ENCODE measurements around the gene KRTAP9-1.
A peak's percentile ranks its signal among the peaks of the same experiment; 100 is the strongest.
"Not testable (repeated sequence)": the region's sequence is repeated elsewhere in the genome, so short reads cannot be mapped to it uniquely, and the experiment has no call there.

KRTAP9-1 gene

DNA sequence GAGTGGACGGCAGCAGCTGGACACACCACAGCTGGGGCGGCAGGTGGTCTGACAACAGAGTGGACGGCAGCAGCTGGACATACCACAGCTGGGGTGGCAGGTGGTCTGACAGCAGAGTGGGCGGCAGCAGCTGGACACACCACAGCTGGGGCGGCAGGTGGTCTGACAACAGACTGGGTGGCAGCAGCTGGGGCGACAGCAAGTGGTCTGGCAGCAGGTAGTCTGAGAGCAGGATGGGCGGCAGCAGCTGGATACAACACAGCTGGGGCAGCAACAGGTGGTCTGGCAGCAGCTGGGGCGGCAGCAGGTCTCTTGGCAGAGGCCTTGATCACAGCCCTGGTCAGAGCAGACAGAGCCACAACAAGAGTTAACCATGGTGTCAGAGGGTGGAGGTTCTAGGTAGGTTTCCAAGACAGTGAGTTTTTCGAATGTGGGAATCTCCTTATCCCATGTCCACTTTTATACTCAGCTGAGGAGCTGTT, 5.2 kb upstream of the KRTAP9-1 start, which contains the start of gene KRTAP4-1:
KRTAP4-1 (minus strand) TSS at position 432 of the 482 bp plus-strand sequence; CDS start at position 375, 57 bp downstream.
- DNase-seq: no peak

DNA sequence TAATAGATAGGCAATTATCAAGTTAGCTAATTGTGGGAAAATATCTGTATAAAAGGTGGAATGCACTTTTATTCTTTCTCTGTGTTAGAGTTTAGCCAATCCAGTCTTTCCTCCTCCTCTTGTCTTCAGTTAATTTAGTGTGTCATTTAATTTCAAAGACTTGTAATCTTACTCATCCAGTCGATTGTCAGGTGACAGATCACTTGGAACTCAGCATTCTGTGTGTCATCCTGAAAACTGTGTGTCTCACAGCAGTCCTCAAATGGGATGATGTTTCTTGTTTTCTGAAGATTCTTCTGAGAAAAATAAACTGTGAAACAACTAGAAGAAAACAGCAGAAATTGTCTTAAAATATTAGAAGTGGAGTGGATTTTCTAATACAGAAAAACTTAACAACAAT, 4.7 kb upstream of the KRTAP9-1 start:
- DNase-seq: no peak

DNA sequence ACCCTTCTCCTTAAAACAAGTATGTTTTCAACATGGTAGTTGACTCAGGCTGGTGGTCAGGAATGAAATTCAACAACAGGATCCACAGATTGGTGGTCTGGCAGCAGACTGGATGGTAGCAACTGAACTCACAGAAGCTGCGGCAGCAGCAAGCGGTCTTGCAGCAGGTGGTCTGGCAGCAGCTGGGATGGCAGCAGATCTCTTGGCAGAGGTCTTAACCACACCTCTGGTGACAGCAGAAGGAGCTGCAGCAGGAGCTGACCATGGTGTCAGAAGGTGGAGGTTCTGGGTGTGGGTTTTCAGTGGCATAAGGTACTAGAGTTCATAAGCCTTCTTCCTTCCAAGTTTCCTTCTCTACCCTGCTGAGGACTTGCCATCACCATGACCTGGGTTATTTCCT, 2.8 kb upstream of the KRTAP9-1 start:
- DNase-seq: no peak

DNA sequence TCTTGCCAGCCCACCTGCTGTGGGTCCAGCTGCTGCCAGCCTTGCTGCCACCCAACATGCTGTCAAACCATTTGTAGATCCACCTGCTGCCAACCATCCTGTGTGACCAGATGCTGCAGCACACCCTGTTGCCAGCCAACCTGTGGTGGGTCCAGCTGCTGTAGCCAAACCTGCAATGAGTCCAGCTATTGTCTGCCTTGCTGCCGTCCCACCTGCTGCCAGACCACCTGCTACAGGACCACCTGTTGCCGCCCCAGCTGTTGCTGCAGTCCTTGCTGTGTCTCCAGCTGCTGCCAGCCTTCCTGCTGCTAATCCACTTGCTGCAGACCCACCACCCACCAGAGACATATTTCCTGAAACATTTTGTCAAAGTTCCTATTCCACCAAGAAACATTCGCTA, 641 bp downstream of the KRTAP9-1 start:
- DNase-seq: no peak

DNA sequence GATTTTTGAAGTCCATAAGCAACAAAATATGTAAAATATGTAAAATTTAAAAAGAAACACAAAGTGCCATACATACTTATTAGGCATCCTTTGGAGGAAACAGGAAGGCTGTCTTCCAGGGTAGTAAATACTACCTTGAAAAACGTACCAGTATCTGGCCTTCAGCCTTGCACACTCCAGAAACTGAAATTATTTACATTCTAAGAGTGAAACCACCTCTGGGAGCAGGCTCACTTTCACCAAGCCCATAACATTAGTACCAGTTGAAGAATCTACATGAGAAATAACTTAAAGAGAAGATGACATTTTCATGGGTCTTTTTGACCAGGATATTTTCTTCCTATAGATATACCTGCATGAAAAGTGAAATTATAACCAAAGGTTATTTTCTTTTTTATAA, 6.4 kb downstream of the KRTAP9-1 start:
- DNase-seq: no peak

DNA sequence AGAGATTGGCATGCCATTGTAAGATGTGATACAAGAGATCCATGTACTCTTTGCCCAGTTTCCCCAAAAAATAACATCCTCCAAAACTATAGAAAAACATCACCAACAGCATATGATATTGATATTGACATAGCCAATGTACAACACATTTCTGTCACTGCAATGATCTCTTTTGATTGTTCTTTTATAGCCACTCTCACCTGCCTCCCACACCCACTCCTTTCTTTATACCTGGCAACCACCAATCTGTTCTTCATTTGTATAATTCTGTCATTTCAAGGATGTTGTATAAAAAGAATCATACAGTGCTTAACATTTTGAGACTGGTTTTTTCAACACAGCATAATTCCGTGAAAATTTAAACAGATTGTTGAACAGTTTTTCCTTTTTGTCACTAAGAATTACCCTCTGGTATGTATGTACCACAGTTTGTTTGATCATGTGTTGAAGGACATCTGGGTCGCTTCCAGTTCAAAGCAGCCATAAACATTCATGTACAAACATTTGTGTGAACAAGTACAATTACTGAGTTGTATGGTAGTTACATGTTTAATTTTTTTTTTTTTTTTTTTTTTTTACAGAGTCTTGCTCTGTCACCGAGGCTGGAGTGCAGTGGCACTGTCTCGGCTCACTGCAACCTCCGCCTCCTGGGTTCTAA, 9.9 kb downstream of the KRTAP9-1 start:
- no peak for DNase-seq

DNA sequence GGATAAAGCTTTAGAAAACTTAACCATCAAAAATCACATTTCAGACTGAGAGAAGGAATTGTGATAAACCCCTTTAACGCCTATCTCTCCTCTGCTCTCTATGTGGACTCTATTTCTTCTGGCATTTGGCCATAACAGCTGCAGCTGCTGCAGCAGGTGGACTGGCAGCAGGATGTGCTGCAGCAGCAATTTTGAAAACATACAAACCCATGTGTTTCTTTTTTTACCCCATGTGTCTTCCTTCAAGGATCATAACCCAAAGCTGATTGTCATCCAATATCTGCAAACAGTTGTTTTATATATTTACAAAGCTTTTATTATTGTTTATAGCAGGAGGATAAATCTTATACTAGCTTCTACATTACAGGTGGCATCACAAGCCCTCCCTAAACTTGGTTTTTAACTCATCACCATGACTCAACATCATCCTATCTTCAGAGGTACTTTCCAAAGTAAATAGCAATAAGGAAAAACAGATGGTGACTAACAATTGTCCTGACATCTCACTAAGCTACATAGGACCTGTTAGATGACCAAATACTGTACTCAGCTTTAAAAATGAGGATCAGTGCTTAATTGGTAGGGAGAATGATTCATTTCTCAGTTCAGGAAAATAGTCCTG, 22.3 kb downstream of the KRTAP9-1 start:
- DNase-seq: peak; percentile 2

DNA sequence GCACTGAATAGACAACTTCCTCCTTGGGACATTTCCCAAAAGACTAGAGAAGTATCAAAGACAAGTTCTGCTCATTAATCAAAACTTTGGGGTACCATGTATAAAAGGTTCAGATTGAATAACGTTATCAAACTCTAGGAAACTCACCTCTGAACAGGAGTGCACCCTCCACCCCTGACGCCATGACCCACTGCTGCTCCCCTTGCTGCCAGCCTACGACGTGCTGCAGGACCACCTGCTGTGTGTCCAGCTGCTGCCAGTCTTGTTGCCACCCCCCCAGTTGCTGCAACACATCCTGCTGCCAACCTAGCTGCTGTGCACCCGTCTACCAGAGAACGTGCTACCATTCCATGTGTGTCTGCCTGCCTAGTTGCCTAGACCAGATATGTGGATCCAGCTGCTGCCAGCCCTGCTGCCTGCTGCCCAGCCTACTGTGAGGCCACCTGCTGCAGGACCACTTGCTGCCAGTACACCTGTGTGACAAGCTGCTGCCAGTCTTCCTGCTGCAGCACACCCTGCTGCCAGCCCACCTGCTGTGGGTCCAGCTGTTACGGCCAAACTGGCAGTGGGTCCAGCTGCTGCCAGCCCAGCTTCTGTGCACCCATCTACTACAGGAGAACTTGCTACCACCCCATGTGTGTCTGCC, 23.0 kb downstream of the KRTAP9-1 start:
- no peak for DNase-seq

DNA sequence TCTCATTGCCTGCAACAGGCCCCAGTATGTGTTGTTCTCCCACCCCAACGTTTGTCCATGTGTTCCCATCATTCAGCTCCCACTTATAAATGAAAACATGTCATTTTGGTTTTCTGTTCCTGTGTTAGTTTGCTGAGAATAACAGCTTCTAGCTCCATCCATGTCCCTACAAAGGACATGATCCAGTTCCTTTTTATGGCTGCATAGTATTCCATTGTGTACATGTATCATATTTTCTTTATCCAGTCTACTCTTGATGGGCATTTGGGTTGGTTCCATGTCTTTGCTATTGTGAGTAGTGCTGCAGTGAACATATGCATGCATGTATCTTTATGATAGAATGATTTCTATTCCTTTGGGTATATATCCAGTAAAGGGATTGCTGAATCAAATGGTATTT, 26.0 kb downstream of the KRTAP9-1 start:
- no peak for DNase-seq

DNA sequence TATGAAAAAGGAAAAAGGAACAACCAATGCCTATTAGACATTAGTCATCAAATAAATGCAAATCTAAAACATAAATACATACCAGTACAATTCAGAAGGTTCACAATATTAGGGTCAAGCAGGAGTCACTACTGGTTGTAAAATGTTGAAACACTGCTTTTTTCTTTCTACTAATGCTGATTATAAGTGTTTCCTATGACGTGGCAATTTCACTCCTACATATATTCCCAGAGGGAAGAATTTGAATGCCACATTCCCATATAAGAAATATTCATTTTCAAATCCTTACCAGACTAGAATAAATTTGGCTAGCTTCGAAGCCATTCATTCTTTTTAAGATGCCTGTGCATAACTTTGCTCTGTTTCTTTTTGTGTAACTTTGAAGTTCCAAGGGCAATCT, 34.1 kb downstream of the KRTAP9-1 start:
- DNase-seq: no peak

DNA sequence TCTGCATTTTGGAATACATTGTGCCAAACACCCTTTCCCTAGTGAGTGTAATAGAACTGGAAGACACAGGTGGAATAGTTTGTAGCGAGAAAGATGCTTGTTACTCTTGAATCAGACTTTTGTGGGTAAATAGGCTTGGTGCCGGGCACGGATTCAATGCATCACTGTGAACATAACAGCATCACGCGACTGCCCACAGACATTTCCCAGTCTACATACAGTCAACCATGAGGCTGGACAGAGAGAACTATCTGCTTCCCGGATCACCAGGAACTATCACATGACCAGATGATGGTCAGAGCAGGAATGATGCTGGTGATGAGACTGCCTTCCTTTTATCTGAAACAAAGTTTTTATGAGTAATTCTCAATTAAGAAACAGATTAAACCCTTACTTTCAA, 36.4 kb downstream of the KRTAP9-1 start:
- DNase-seq: no peak

DNA sequence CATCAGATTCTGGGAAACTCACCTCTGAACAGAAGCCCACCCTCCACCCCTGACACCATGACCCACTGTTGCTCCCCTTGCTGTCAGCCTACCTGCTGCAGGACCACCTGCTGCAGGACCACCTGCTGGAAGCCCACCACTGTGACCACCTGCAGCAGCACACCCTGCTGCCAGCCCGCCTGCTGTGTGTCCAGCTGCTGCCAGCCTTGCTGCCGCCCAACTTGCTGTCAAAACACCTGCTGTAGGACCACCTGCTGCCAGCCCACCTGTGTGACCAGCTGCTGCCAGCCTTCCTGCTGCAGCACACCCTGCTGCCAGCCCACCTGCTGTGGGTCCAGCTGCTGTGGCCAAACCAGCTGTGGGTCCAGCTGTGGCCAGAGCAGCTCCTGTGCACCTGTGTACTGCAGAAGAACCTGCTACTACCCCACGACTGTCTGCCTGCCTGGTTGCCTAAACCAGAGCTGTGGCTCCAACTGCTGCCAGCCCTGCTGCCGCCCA, 37.0 kb downstream of the KRTAP9-1 start, which contains the start of gene KRTAP9-2:
KRTAP9-2 (plus strand) TSS at position 51 of the 498 bp plus-strand sequence; CDS start at position 58, 7 bp downstream.
- not testable (repeated sequence) for DNase-seq

DNA sequence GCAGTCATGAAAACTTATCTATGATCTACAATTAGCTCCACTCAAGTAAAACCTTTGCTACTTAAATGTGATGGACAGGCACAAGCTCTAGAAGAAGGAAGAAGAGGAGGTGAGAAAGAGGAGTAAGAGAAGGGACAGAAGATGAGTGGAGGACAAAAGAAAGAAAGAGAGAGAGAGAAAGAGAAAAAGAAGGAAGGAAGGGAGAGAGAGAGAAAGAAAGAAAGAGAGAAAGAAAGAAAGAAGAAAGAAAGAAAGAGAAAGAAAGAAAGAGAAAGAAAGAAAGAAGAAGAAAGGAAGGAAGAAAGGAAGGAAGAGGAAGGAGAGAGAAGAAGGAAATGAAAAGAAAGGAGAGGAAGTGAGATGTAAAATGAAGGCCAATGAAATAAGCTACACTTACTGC, 40.4 kb downstream of the KRTAP9-1 start:
- DNase-seq: no peak

DNA sequence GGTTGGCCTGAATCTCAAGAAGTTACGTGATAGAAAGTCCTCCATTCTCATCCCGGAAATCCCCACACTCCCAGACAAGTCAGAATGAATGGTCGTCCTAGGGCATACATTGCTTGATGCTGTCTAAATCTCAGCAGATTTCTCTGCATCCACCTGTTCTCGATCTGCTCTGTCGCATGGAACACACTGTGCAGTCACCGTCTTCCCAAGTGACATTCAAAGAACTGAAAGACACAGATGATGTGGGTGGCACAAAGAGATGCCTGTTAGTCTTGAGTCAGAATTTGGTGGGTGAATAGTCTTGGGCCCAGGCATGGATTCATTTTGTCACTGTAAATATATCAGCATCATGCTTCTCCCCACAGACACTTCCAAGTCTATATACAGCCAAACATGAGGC, 42.0 kb downstream of the KRTAP9-1 start:
- no peak for DNase-seq

DNA sequence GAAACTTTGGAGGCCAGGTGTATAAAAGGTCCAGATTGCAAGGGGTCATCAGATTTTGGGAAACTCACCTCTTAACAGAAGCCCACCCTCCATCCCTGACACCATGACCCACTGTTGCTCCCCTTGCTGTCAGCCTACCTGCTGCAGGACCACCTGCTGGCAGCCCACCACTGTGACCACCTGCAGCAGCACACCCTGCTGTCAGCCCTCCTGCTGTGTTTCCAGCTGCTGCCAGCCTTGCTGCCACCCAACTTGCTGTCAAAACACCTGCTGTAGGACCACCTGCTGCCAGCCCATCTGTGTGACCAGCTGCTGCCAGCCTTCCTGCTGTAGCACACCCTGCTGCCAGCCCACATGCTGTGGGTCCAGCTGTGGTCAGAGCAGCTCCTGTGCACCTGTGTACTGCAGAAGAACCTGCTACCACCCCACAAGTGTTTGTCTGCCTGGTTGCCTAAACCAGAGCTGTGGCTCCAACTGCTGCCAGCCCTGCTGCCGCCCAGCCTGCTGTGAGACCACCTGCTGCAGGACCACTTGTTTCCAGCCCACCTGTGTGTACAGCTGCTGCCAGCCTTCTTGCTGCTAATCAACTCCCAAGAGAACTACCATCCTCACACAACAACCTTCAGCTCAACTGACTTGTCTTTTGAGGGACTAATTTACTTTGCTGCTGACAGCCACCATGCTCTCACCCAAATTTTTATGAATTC, 42.9 kb downstream of the KRTAP9-1 start, which contains the start of gene KRTAP9-3:
KRTAP9-3 (plus strand) TSS at position 51 of the 707 bp plus-strand sequence; CDS start at position 104, 53 bp downstream.
- DNase-seq: not testable (repeated sequence)

DNA sequence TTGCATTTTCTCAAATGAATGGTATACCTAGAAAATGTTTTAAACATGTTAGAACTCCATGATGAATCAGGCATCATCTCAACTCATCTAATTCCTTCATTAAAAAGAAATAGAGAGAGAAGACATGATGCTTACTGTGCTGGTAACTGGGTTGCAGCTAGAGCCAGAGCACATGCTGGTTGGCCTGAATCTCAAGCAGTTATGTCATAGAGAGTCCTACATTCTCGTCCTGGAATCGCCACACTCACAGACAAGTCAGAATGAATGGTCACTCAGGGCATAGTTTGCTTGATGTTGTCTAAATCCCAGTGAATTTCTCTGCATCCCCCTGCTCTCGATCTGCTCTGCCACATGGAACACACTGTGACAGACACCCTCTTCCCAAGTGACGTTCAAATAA, 47.4 kb downstream of the KRTAP9-1 start:
- not testable (repeated sequence) for DNase-seq

DNA sequence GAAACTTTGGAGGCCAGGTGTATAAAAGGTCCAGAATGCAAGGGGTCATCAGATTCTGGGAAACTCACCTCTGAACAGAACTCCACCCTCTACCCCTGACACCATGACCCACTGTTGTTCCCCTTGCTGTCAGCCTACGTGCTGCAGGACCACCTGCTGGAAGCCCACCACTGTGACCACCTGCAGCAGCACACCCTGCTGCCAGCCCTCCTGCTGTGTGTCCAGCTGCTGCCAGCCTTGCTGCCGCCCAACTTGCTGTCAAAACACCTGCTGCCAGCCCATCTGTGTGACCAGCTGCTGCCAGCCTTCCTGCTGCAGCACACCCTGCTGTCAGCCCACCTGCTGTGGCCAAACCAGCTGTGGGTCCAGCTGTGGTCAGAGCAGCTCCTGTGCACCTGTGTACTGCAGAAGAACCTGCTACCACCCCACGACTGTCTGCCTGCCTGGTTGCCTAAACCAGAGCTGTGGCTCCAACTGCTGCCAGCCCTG, 48.3 kb downstream of the KRTAP9-1 start, which contains the start of gene KRTAP9-8:
KRTAP9-8 (plus strand) TSS at position 51 of the 489 bp plus-strand sequence; CDS start at position 104, 53 bp downstream.
- DNase-seq: not testable (repeated sequence)

Measured in activated CD4-positive, alpha-beta T cell treated with anti-CD3 and anti-CD28 coated beads, Interleukin-2, Interleukin-6, amounts not matched to agents 100 ng/mL and 50 ng/mL, durations not matched to agents 16 hours and 8 hours (primary cell).